MM.1S (cell line): ENCODE data around the gene ENDOV.

ENCODE experiments used
- DNase-seq: peaks from one replicate; pipeline ENCODE4 v3.0.0-alpha.2; 2015
- H2AFZ ChIP-seq: fragments of 300-600 bp; sonication (generic); 2 replicates; pipeline ENCODE4 v1.6.0; 2016; ENCODE audit warnings: antibody characterized with exemption, low read length
- H3F3A ChIP-seq: fragments of 300-600 bp; sonication (generic); 2 replicates; pipeline ENCODE4 v1.6.1; 2016; ENCODE audit warnings: mild to moderate bottlenecking, antibody characterized with exemption, low read length, moderate library complexity, mixed read lengths; ENCODE audit not compliant: insufficient read depth
- H3K27ac ChIP-seq: fragments of 300-600 bp; sonication (generic); 2 replicates; pipeline ENCODE4 v1.5.1; 2016; ENCODE audit warnings: mild to moderate bottlenecking, low read length
- H3K27me3 ChIP-seq: fragments of 300-600 bp; sonication (generic); replicated peaks from 2 replicates; pipeline ENCODE4 v1.6.0; 2016; ENCODE audit warnings: low read length; ENCODE audit not compliant: insufficient read depth
- H3K36me3 ChIP-seq: fragments of 300-600 bp; sonication (generic); replicated peaks from 2 replicates; pipeline ENCODE4 v1.6.1; 2016; ENCODE audit warnings: mild to moderate bottlenecking, low read length, mixed read lengths; ENCODE audit not compliant: insufficient read depth
- H3K4me1 ChIP-seq: fragments of 300-600 bp; sonication (generic); 2 replicates; pipeline ENCODE4 v1.6.1; 2016; ENCODE audit warnings: low read length, mixed read lengths
- H3K4me2 ChIP-seq: fragments of 300-600 bp; sonication (generic); 2 replicates; pipeline ENCODE4 v1.6.0; 2016; ENCODE audit warnings: low read depth, low read length
- H3K4me3 ChIP-seq: fragments of 300-600 bp; sonication (generic); 2 replicates; pipeline ENCODE4 v1.5.1; 2016; ENCODE audit warnings: low read length, mixed read lengths
- H3K79me2 ChIP-seq: fragments of 300-600 bp; sonication (generic); 2 replicates; pipeline ENCODE4 v1.6.1; 2016; ENCODE audit warnings: mixed run types, low read length, mixed read lengths
- H3K9ac ChIP-seq: fragments of 300-600 bp; sonication (generic); 2 replicates; pipeline ENCODE4 v1.6.1; 2016; ENCODE audit warnings: low read length, mixed read lengths
- H3K9me2 ChIP-seq: fragments of 300-600 bp; sonication (generic); replicated peaks from 2 replicates; pipeline ENCODE4 v1.6.1; 2016; ENCODE audit warnings: mild to moderate bottlenecking, low read length, mixed read lengths; ENCODE audit not compliant: insufficient read depth
- H3K9me3 ChIP-seq: fragments of 300-600 bp; sonication (generic); replicated peaks from 2 replicates; pipeline ENCODE4 v1.6.1; 2016; ENCODE audit warnings: mild to moderate bottlenecking, low read length, mixed read lengths; ENCODE audit not compliant: insufficient read depth
- H4K20me1 ChIP-seq: fragments of 300-600 bp; sonication (generic); 2 replicates; pipeline ENCODE4 v1.6.1; 2016; ENCODE audit warnings: mild to moderate bottlenecking, low read length, moderate library complexity, mixed read lengths; ENCODE audit not compliant: insufficient read depth
- CTCF ChIP-seq: fragments of 300-600 bp; sonication (generic); IDR thresholded peaks from 2 replicates; pipeline ENCODE4 v1.5.1; 2016; ENCODE audit warnings: antibody characterized with exemption, low read length, mixed read lengths
- EZH2 ChIP-seq: fragments of 300-600 bp; sonication (generic); optimal IDR thresholded peaks from 2 replicates; pipeline ENCODE3; 2017; ENCODE audit warnings: low read depth, mild to moderate bottlenecking, antibody characterized with exemption, low read length, mixed read lengths
- EZH2phosphoT487 ChIP-seq: fragments of 300-600 bp; sonication (generic); IDR thresholded peaks from 2 replicates; pipeline ENCODE4 v1.6.1; 2018; ENCODE audit warnings: antibody characterized with exemption, low read length

Gene ENDOV

GRCh38 chr17:80442323-80442659, 27.3 kb downstream of the ENDOV start:
- H3K4me2 ChIP-seq = no peak overlapping the region
- TF ChIP-seq EZH2phosphoT487 = no peak
- no peak for DNase-seq
- H3K27ac ChIP-seq = no peak overlapping the region
- H4K20me1 ChIP-seq = no peaks in the 10 kb centered on the region
- H3K27me3 ChIP-seq = peaks cover 89% of the 10 kb centered on the region
- no peaks in the 10 kb centered on the region for H3K4me1 ChIP-seq
- H3K79me2 ChIP-seq = no peaks in the 10 kb centered on the region
- no peak overlapping the region for H2AFZ ChIP-seq
- H3K9me3 ChIP-seq = no peaks in the 10 kb centered on the region
- H3K9me2 ChIP-seq = no peaks in the 10 kb centered on the region
- no peaks in the 10 kb centered on the region for H3K36me3 ChIP-seq
- H3K9ac ChIP-seq = no peak overlapping the region
- no peak overlapping the region for H3K4me3 ChIP-seq
- H3F3A ChIP-seq = no peaks in the 10 kb centered on the region

- Histone ChIP-seq H3K9me3 (no peaks in the 10 kb centered on the region), H3K4me1 (no peaks in the 10 kb centered on the region), H3K27ac (no peak overlapping the region), H2AFZ (no peak overlapping the region), H3K9me2 (no peaks in the 10 kb centered on the region), H3F3A (no peaks in the 10 kb centered on the region), H3K9ac (no peak overlapping the region), H3K4me3 (no peak overlapping the region), H3K4me2 (no peak overlapping the region), H4K20me1 (no peaks in the 10 kb centered on the region), H3K79me2 (no peaks in the 10 kb centered on the region), H3K27me3 (peaks cover 87% of the 10 kb centered on the region), H3K36me3 (no peaks in the 10 kb centered on the region)
- DNase-seq = no peak
- TF ChIP-seq EZH2phosphoT487 (no peak), CTCF (no peak), EZH2 (no peak)
These were observed 27.8 kb downstream of the ENDOV start for GRCh38 chr17:80442764-80443163.

GRCh38 chr17:80443498-80443897, 28.5 kb downstream of the ENDOV start:
- Histone ChIP-seq H3K4me1 (no peaks in the 10 kb centered on the region), H3K9me2 (no peaks in the 10 kb centered on the region), H3K79me2 (no peaks in the 10 kb centered on the region), H3F3A (no peaks in the 10 kb centered on the region), H3K4me2 (no peak overlapping the region), H3K27ac (no peak overlapping the region), H3K9ac (no peak overlapping the region), H3K27me3 (peaks cover 87% of the 10 kb centered on the region), H2AFZ (no peak overlapping the region), H3K9me3 (no peaks in the 10 kb centered on the region), H3K36me3 (no peaks in the 10 kb centered on the region), H4K20me1 (no peaks in the 10 kb centered on the region), H3K4me3 (no peak overlapping the region)
- DNase-seq = no peak
- no peak for TF ChIP-seq EZH2
- TF ChIP-seq CTCF = no peak
- TF ChIP-seq EZH2phosphoT487 = no peak

GRCh38 chr17:80443916-80444643, 29.1 kb downstream of the ENDOV start:
- Histone ChIP-seq H3K27ac (no peak overlapping the region), H3K9me2 (no peaks in the 10 kb centered on the region), H3K79me2 (no peaks in the 10 kb centered on the region), H3K36me3 (no peaks in the 10 kb centered on the region), H3K4me1 (no peaks in the 10 kb centered on the region), H3K4me3 (no peak overlapping the region), H3K9ac (no peak overlapping the region), H3K27me3 (peaks cover 87% of the 10 kb centered on the region), H4K20me1 (no peaks in the 10 kb centered on the region), H3K9me3 (no peaks in the 10 kb centered on the region), H2AFZ (no peak overlapping the region), H3K4me2 (no peak overlapping the region), H3F3A (no peaks in the 10 kb centered on the region)
- no peak for DNase-seq
- TF ChIP-seq EZH2phosphoT487 (no peak), CTCF (no peak), EZH2 (no peak)
